ENCODE data around the gene SLAMF7. TPM values are rescaled to one million over a fixed set of nuclear protein-coding genes. Genes with fewer than 3 reads are reported as not detected.

SLAMF7 gene
- total RNA-seq, 1 experiment from 2014 or later: not detected

GRCh38 chr1:160755911-160756848, 17.1 kb downstream of the SLAMF7 start:
- Histone ChIP-seq H3K4me1 (no peaks in the 10 kb centered on the region), H3K4me3 (ENCODE audit: low read depth, low read length) (no peak overlapping the region), H3K9me3 (peaks cover 3% of the 10 kb centered on the region; the same call in 1 of the 2 replicates), H3K36me3 (ENCODE audit: control insufficient read depth, insufficient read depth, low read length) (no peaks in the 10 kb centered on the region), H3K27me3 (replicated peaks; ENCODE audit: control insufficient read depth, insufficient read depth, low read length) (no peaks in the 10 kb centered on the region)
- Mint-ChIP-seq H3K4me3 (ENCODE audit: unreplicated experiment) (no peak overlapping the region), H3K9me3 (ENCODE audit: unreplicated experiment) (no peaks in the 10 kb centered on the region), H3K27me3 (ENCODE audit: insufficient read depth, unreplicated experiment) (peaks cover 5% of the 10 kb centered on the region), H3K4me1 (ENCODE audit: low read depth, unreplicated experiment) (no peaks in the 10 kb centered on the region), H3K36me3 (ENCODE audit: insufficient read depth, unreplicated experiment) (no peaks in the 10 kb centered on the region), H3K27ac (ENCODE audit: unreplicated experiment) (no peak overlapping the region)
- ChIA-PET CTCF (no interaction called here), POLR2A (no interaction called here)
- intact Hi-C loops (cut with micrococcal nuclease; ENCODE audit: unreplicated experiment): no loop called here
- no peak for TF ChIP-seq CTCF (IDR thresholded peaks at IDR 0.05; ENCODE audit: insufficient read depth in 1 of 2, low read depth in 1 of 2, low read length in 1 of 2, severe bottlenecking in 1 of 2, unreplicated experiment in 1 of 2)
- no TSS peak for BruUV-seq (replicated peaks)
- DNase-seq: no peak

- Histone ChIP-seq H3K4me3 (ENCODE audit: low read depth, low read length) (no peak overlapping the region), H3K9me3 (peaks cover 3% of the 10 kb centered on the region; the same call in 1 of the 2 replicates), H3K36me3 (ENCODE audit: control insufficient read depth, insufficient read depth, low read length) (no peaks in the 10 kb centered on the region), H3K4me1 (no peaks in the 10 kb centered on the region), H3K27me3 (replicated peaks; ENCODE audit: control insufficient read depth, insufficient read depth, low read length) (no peaks in the 10 kb centered on the region)
- BruUV-seq (replicated peaks): no TSS peak
- no peaks in the 10 kb centered on the region for H3K9me3 Mint-ChIP-seq (ENCODE audit: unreplicated experiment)
- H3K27ac Mint-ChIP-seq (ENCODE audit: unreplicated experiment): no peak overlapping the region
- H3K36me3 Mint-ChIP-seq (ENCODE audit: insufficient read depth, unreplicated experiment): no peaks in the 10 kb centered on the region
- POLR2A ChIA-PET: no interaction called here
- no peaks in the 10 kb centered on the region for H3K4me1 Mint-ChIP-seq (ENCODE audit: low read depth, unreplicated experiment)
- CTCF ChIA-PET: no interaction called here
- no peak for TF ChIP-seq CTCF (IDR thresholded peaks at IDR 0.05; ENCODE audit: insufficient read depth in 1 of 2, low read depth in 1 of 2, low read length in 1 of 2, severe bottlenecking in 1 of 2, unreplicated experiment in 1 of 2)
- DNase-seq: no peak
- peaks cover 5% of the 10 kb centered on the region for H3K27me3 Mint-ChIP-seq (ENCODE audit: insufficient read depth, unreplicated experiment)
- no peak overlapping the region for H3K4me3 Mint-ChIP-seq (ENCODE audit: unreplicated experiment)
- intact Hi-C loops (cut with micrococcal nuclease; ENCODE audit: unreplicated experiment): no loop called here
Observed at GRCh38 chr1:160756849-160757201, 17.8 kb downstream of the SLAMF7 start.

GRCh38 chr1:160758521-160758920, 19.5 kb downstream of the SLAMF7 start:
- no peak for DNase-seq
- CTCF ChIA-PET: no interaction called here

More at GRCh38 chr1:160758521-160758920, 19.5 kb downstream of the SLAMF7 start:
- no peaks in the 10 kb centered on the region for H3K36me3 ChIP-seq (ENCODE audit: control insufficient read depth, insufficient read depth, low read length)
- H3K4me1 Mint-ChIP-seq (ENCODE audit: low read depth, unreplicated experiment): no peaks in the 10 kb centered on the region
- POLR2A ChIA-PET: no interaction called here
- TF ChIP-seq CTCF (IDR thresholded peaks at IDR 0.05; ENCODE audit: insufficient read depth in 1 of 2, low read depth in 1 of 2, low read length in 1 of 2, severe bottlenecking in 1 of 2, unreplicated experiment in 1 of 2): no peak
- no peak overlapping the region for H3K4me3 ChIP-seq (ENCODE audit: low read depth, low read length)
- peaks cover 3% of the 10 kb centered on the region for H3K27me3 Mint-ChIP-seq (ENCODE audit: insufficient read depth, unreplicated experiment)
- H3K27ac Mint-ChIP-seq (ENCODE audit: unreplicated experiment): no peak overlapping the region
- intact Hi-C loops (cut with micrococcal nuclease; ENCODE audit: unreplicated experiment): no loop called here
- H3K9me3 ChIP-seq: peaks cover 3% of the 10 kb centered on the region; the same call in 1 of the 2 replicates
- no peak overlapping the region for H3K4me3 Mint-ChIP-seq (ENCODE audit: unreplicated experiment)
- no TSS peak for BruUV-seq (replicated peaks)
- H3K4me1 ChIP-seq: no peaks in the 10 kb centered on the region
- H3K36me3 Mint-ChIP-seq (ENCODE audit: insufficient read depth, unreplicated experiment): no peaks in the 10 kb centered on the region
- no peaks in the 10 kb centered on the region for H3K27me3 ChIP-seq (replicated peaks; ENCODE audit: control insufficient read depth, insufficient read depth, low read length)
- H3K9me3 Mint-ChIP-seq (ENCODE audit: unreplicated experiment): no peaks in the 10 kb centered on the region

All from Caco-2 (cell line).